ENCODE measurements around the gene GAPDH. TPM values are rescaled to one million over a fixed set of nuclear protein-coding genes. Genes with fewer than 3 reads are reported as not detected.
A peak's percentile ranks its signal among the peaks of the same experiment; 100 is the strongest.

GAPDH gene
- total RNA-seq, 6 experiments from 2014 or later: 6,263 to 7,539 (median 6,900) TPM

- Mint-ChIP-seq H3K27me3 (ENCODE audit: insufficient read depth) (no peaks in the 10 kb centered on the region; the same call in 1 of the 2 replicates), H3K4me1 (ENCODE audit: low read depth) (no peaks in the 10 kb centered on the region), H3K27ac (no peak overlapping the region), H3K4me3 (no peak overlapping the region), H3K36me3 (ENCODE audit: low read depth) (peaks cover 34% of the 10 kb centered on the region), H3K9me3 (no peaks in the 10 kb centered on the region)
- no peak for TF ChIP-seq CTCF (IDR thresholded peaks at IDR 0.05)
- DNase-seq: no peak
Observed at GRCh38 chr12:6524648-6525047, 9.7 kb upstream of the GAPDH start.

GRCh38 chr12:6526201-6526600 lies 8.1 kb upstream of the GAPDH start:
- no peak for DNase-seq
- Mint-ChIP-seq H3K27ac (no peak overlapping the region), H3K9me3 (no peaks in the 10 kb centered on the region), H3K4me3 (no peak overlapping the region), H3K36me3 (ENCODE audit: low read depth) (peaks cover 50% of the 10 kb centered on the region), H3K4me1 (ENCODE audit: low read depth) (peaks cover 14% of the 10 kb centered on the region), H3K27me3 (ENCODE audit: insufficient read depth) (peaks cover 2% of the 10 kb centered on the region; the same call in 1 of the 2 replicates)
- TF ChIP-seq CTCF (IDR thresholded peaks at IDR 0.05): no peak

- H3K36me3 Mint-ChIP-seq (ENCODE audit: low read depth): peaks cover 53% of the 10 kb centered on the region
- TF ChIP-seq CTCF (IDR thresholded peaks at IDR 0.05): no peak
Observed at GRCh38 chr12:6526766-6527525, 7.4 kb upstream of the GAPDH start.

GRCh38 chr12:6527711-6528110 lies 6.6 kb upstream of the GAPDH start:
- TF ChIP-seq CTCF (IDR thresholded peaks at IDR 0.05): no peak
- peaks cover 29% of the 10 kb centered on the region for H3K4me1 Mint-ChIP-seq (ENCODE audit: low read depth)
- no peak for DNase-seq
- H3K27ac Mint-ChIP-seq: no peak overlapping the region
- H3K27me3 Mint-ChIP-seq (ENCODE audit: insufficient read depth): peaks cover 6% of the 10 kb centered on the region
- H3K4me3 Mint-ChIP-seq: no peak overlapping the region
- no peaks in the 10 kb centered on the region for H3K9me3 Mint-ChIP-seq
- peaks cover 54% of the 10 kb centered on the region for H3K36me3 Mint-ChIP-seq (ENCODE audit: low read depth)

More at GRCh38 chr12:6526766-6527525, 7.4 kb upstream of the GAPDH start:
- Mint-ChIP-seq H3K9me3 (no peaks in the 10 kb centered on the region), H3K4me1 (ENCODE audit: low read depth) (peaks cover 21% of the 10 kb centered on the region), H3K4me3 (no peak overlapping the region), H3K27me3 (ENCODE audit: insufficient read depth) (peaks cover 2% of the 10 kb centered on the region; the same call in 1 of the 2 replicates), H3K27ac (no peak overlapping the region)
- DNase-seq: no peak

- Mint-ChIP-seq H3K36me3 (ENCODE audit: low read depth) (peaks cover 54% of the 10 kb centered on the region), H3K27ac (peak overlapping the region; percentile 29; the same call in 1 of the 2 replicates), H3K27me3 (ENCODE audit: insufficient read depth) (peaks cover 10% of the 10 kb centered on the region), H3K4me3 (no peak overlapping the region), H3K9me3 (no peaks in the 10 kb centered on the region), H3K4me1 (ENCODE audit: low read depth) (peaks cover 37% of the 10 kb centered on the region)
- TF ChIP-seq CTCF (IDR thresholded peaks at IDR 0.05): 0 out of 2 replicates have a peak, but pooled peaks have one; percentile 10
- DNase-seq: no peak
Observed at GRCh38 chr12:6528539-6529235, 5.6 kb upstream of the GAPDH start.
